ENCODE data around the gene TBCE.

Gene TBCE

DNA sequence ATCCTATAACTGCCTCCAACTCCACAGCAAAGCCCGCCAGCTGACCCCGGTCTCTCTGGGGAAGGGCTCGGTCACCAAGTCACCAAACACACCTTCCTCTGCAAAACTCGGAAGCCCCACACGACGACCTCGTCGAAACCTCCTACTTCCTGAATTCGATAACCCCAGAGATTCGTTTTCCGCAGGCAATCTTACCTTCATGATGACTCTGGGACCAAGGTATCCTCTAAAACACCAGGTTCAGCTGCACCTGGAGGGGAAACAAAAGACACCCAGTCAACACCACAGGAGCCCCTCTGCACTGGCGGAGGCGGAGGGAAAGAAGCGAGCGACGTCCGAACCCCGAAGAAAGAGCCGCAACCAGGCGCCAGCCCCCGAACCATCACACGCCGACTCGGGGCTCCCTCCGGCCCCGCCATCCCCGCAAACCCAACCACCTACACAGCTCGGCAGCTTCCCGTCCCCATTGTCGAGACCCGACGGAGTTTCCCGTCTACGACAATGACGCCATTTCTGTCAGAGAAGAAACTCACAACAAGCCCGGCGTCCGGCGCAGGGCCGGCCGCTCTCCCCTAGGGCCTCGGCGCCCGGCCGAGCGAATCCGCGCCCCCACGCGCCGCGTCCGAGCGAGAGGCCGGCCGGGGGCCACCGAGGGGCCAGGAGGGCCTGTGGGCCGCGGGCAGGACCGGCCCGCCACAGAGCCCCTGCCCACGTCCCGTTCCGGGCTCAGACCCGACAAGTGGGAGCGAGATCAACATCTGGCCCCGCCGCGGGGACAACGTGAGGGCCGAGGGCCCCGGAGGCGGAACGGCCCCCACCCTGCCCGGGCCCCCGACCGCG lies 40.3 kb upstream of the TBCE start:
- DNase-seq (ENCODE audit: low read depth): no peak
- no peak for TF ChIP-seq CTCF (IDR thresholded peaks at IDR 0.05; ENCODE audit: control insufficient read depth, extremely low read depth, insufficient read depth)
- peak overlapping the region; percentile 64 for H3K4me3 ChIP-seq (ENCODE audit: low read depth, low read length)

- no peak for TF ChIP-seq CTCF (IDR thresholded peaks at IDR 0.05; ENCODE audit: control insufficient read depth, extremely low read depth, insufficient read depth)
- no peak for DNase-seq (ENCODE audit: low read depth)
- peak within 1 kb of the TSS; percentile 64 for H3K4me3 ChIP-seq (ENCODE audit: low read depth, low read length)
These were observed 39.5 kb upstream of the TBCE start, which contains the start of gene ARID4B for GRCh38 chr1:235327559-235328270. Gene ARID4B (minus strand): TSS chr1:235328179. CDS start chr1:235326919, 1,260 bp downstream.

DNA sequence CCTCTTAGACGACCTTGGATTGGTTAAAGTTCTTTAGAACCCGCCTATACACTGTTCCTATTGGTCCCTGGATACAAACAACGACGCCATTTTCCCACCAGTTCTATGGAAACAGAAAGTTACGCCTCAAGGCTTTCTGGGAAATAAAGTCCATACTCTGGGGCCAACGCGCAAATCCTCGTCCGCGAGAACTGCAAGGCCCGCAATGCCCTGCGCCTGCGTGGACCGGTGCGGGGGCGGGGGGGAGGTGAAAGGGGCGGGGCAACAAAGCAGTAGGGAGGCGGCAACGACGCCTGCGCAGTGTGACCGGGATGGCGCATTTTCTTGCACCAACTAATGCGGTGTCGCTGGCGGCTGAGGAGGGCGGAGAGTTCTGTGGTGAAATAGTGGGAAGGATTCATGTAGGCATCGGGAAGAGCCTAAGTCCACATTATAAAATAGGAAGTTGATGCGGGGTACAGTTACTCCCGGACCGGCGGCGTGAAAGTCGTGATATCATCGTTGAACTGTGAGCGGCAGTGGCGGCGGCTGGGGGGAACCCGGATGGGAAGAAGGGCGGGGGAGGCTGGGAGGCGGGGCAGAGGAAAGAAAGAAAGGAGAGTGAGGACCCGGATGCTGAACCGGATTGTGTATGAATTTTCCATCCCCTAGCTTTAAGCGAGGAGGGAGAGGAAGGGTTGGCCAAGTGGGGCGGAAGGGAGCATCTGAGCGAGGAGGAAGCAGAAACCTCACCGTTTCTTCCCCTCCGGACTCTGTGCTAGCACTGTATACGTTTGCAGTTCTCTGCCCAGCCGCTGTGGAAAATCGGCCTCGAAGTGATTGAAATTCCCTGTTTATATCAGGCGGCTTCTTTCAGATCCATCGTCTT lies 38.7 kb upstream of the TBCE start, which contains the start of gene GGPS1:
TSS of gene GGPS1 (plus strand) at position 300 of the 868 bp plus-strand sequence. CDS start 6,695 bp downstream, outside the sequence.
- 0 out of 2 replicates have a peak, but pooled peaks have one; percentile 12 for TF ChIP-seq CTCF (IDR thresholded peaks at IDR 0.05; ENCODE audit: control insufficient read depth, extremely low read depth, insufficient read depth)
- DNase-seq (ENCODE audit: low read depth): peak; percentile 100

DNA sequence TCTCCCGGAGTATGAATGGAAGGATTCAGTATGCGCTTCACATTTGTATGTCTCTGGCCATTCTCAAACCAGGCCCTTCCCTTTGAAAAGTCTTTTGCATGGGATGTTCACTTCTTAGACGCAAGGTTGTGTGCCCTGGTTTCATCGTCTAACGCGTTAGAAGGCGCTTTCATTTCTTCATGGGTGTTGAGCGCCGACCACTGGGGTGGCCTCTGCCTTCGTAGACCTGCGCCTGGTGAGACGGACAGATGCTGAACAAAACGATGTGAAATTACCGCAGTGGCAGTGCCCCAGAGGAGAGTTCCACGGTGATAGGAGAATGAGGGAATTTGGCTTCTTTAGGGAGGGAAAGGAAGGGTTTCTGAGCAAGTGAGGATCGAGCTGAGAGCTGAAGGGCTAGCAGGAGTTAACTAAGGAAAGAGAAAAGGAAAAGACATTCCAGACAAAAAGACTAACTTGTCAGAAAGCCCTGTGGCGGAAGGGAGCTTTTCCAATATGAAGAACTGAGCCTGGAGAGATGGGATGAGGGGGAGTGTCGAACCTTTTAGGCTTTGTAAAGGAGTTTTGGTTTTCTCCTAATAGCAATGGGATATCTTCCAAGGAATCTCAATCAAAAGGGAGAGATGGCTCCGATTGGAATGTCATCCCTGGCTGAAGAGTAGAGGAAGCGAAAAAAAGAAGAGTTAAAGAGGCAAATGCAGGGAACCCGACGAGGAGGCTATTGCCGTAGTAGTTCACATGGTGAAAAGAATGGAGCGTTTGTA lies 37.9 kb upstream of the TBCE start:
- peak overlapping the region; percentile 64 for H3K4me3 ChIP-seq (ENCODE audit: low read depth, low read length)
- DNase-seq (ENCODE audit: low read depth): no peak
- peak; percentile 37; the same call in 1 of the 2 replicates for TF ChIP-seq CTCF (IDR thresholded peaks at IDR 0.05; ENCODE audit: control insufficient read depth, extremely low read depth, insufficient read depth)

More for the DNA sequence above, 38.7 kb upstream of the TBCE start, which contains the start of gene GGPS1:
- H3K4me3 ChIP-seq (ENCODE audit: low read depth, low read length): peak within 1 kb of the TSS; percentile 64

GRCh38 chr1:235330918-235331285 lies 36.3 kb upstream of the TBCE start:
- DNase-seq (ENCODE audit: low read depth): no peak
- TF ChIP-seq CTCF (IDR thresholded peaks at IDR 0.05; ENCODE audit: control insufficient read depth, extremely low read depth, insufficient read depth): no peak
- peak overlapping the region; percentile 64 for H3K4me3 ChIP-seq (ENCODE audit: low read depth, low read length)

DNA sequence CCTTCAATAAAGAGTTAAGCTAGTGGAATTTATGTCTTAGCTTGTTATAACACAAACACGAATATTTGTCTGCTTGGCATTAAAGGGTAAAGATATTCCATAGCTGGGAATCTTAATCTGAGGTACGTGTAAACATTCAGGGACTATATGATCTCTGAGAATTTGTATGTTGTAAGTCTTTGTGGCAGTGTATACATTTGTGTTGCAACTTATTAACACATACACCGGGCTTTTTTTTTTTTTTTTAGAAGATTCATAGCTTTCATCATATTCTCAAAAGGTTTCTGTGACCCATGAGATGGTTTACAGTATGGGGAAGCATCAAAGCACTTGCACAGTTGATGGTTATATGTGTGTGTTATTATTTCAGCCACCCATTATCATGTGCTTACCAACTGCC lies 35.8 kb upstream of the TBCE start:
- no peak for TF ChIP-seq CTCF (IDR thresholded peaks at IDR 0.05; ENCODE audit: control insufficient read depth, extremely low read depth, insufficient read depth)
- peak; percentile 73 for DNase-seq (ENCODE audit: low read depth)
- peak overlapping the region; percentile 64 for H3K4me3 ChIP-seq (ENCODE audit: low read depth, low read length)
